Endodermal cell (in vitro differentiated cells): ENCODE measurements around the gene SVIL. TPM values are rescaled to one million over a fixed set of nuclear protein-coding genes. Genes with fewer than 3 reads are reported as not detected.

Experiments
- DNase-seq: peaks from one replicate; pipeline ENCODE4 v3.0.0-alpha.2; 2017
- H3K27ac ChIP-seq: 2 replicates; pipeline ENCODE4 v1.5.1; 2013; ENCODE audit warnings: mild to moderate bottlenecking, low read depth, low read length, moderate library complexity
- H3K27me3 ChIP-seq: 2 replicates; pipeline ENCODE4 v1.6.1; 2013; ENCODE audit warnings: mild to moderate bottlenecking, low read length, moderate library complexity; ENCODE audit not compliant: insufficient read depth, control insufficient read depth, poor library complexity, severe bottlenecking
- H3K36me3 ChIP-seq: 2 replicates; pipeline ENCODE4 v1.7.0; 2013; ENCODE audit warnings: mild to moderate bottlenecking, low read length, moderate library complexity; ENCODE audit not compliant: control insufficient read depth, insufficient read depth
- H3K4me1 ChIP-seq: one replicate; pipeline ENCODE4 v1.7.0; 2013; ENCODE audit warnings: low read length; ENCODE audit not compliant: control insufficient read depth, insufficient read depth
- H3K4me3 ChIP-seq: 2 replicates; pipeline ENCODE4 v1.5.1; 2013; ENCODE audit warnings: mild to moderate bottlenecking, low read length, moderate library complexity
- H3K9ac ChIP-seq: 2 replicates; pipeline ENCODE4 v1.6.1; 2013; ENCODE audit warnings: mild to moderate bottlenecking, low read length, moderate library complexity; ENCODE audit not compliant: poor library complexity, severe bottlenecking; ENCODE audit errors: extremely low read depth
- H3K9me3 ChIP-seq: 2 replicates; pipeline ENCODE4 v1.6.1; 2013; ENCODE audit warnings: mild to moderate bottlenecking, low read length, moderate library complexity; ENCODE audit not compliant: control insufficient read depth
- H3K27ac Mint-ChIP-seq: 2 replicates; pipeline ENCODE4 v1.8.0; 2020; ENCODE audit warnings: mixed read lengths
- H3K27me3 Mint-ChIP-seq: 2 replicates; pipeline ENCODE4 v1.8.0; 2021; ENCODE audit warnings: mild to moderate bottlenecking, mixed read lengths; ENCODE audit not compliant: insufficient read depth
- H3K36me3 Mint-ChIP-seq: 2 replicates; pipeline ENCODE4 v1.8.0; 2020; ENCODE audit warnings: low read depth, mixed read lengths
- H3K4me1 Mint-ChIP-seq: 2 replicates; pipeline ENCODE4 v1.8.0; 2020; ENCODE audit warnings: mixed read lengths
- H3K4me3 Mint-ChIP-seq: 2 replicates; pipeline ENCODE4 v1.8.0; 2020; ENCODE audit warnings: mild to moderate bottlenecking, moderate library complexity, mixed read lengths
- H3K9me3 Mint-ChIP-seq: 2 replicates; pipeline ENCODE4 v1.8.0; 2020; ENCODE audit warnings: mild to moderate bottlenecking, mixed read lengths
- WGBS, 2 experiments: methylation state at CpG; one replicate each; pipeline versions ENCODE4 v1.1.5 to v1.1.7; 2013; ENCODE audit warnings: missing lambda C conversion rate in 2 of 2, mixed read lengths in 1 of 2; ENCODE audit not compliant: insufficient coverage in 1 of 2, insufficient read length in 1 of 2; 5-methylcytosine and 5-hydroxymethylcytosine counted together
- total RNA-seq, 2 donors: library from RNA; stranded (reverse); fragmentation: NEBNext Ultra II Directional in 1 of 2; extraction: Animal tissue kit (Norgen Biotek cat#: 25700) in 1 of 2; gene quantifications; 2 replicates in 1 of 2; 3 replicates in 1 of 2; pipeline ENCODE4 v1.2.1, GENCODE V29; 2021
- TF ChIP-seq, protein P1 (sequence below): fragments of 200-600 bp; sonication (generic); conservative IDR thresholded peaks from 2 replicates; pipeline ENCODE4 v1.5.0; 2021; ENCODE audit warnings: antibody characterized with exemption, mild to moderate bottlenecking

Gene SVIL
- total RNA-seq, 2 donors from 2014 or later: 25.2 to 32.9 TPM

DNA sequence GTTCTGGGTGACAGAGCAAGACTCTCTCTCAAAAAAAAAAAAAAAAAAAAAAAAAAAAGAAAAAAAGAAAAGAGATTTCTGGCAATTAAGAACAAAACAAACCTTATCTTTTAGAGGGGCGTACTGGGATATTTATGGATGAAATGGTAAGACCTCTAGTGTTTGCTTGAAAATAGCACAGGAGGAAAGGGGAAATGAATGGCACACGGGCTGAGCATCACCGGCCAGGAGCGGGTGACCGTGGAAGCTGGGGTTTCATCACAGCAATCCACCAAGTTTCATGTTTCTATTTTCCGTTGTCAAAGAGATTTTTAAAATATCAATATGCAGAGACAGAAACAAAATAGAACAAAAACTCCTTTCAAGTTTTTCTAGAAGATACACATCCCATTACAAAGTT, 105.6 kb downstream of the SVIL start:
- Mint-ChIP-seq H3K36me3 (peaks cover 29% of the 10 kb centered on the region), H3K9me3 (no peaks in the 10 kb centered on the region), H3K4me1 (peaks cover 9% of the 10 kb centered on the region), H3K4me3 (no peak overlapping the region), H3K27me3 (no peaks in the 10 kb centered on the region), H3K27ac (no peak overlapping the region)
- WGBS, 2 experiments: 85 to 90% methylated on average over 4 to 6 of the region's 6 CpGs
- TF ChIP-seq, protein P1, sequence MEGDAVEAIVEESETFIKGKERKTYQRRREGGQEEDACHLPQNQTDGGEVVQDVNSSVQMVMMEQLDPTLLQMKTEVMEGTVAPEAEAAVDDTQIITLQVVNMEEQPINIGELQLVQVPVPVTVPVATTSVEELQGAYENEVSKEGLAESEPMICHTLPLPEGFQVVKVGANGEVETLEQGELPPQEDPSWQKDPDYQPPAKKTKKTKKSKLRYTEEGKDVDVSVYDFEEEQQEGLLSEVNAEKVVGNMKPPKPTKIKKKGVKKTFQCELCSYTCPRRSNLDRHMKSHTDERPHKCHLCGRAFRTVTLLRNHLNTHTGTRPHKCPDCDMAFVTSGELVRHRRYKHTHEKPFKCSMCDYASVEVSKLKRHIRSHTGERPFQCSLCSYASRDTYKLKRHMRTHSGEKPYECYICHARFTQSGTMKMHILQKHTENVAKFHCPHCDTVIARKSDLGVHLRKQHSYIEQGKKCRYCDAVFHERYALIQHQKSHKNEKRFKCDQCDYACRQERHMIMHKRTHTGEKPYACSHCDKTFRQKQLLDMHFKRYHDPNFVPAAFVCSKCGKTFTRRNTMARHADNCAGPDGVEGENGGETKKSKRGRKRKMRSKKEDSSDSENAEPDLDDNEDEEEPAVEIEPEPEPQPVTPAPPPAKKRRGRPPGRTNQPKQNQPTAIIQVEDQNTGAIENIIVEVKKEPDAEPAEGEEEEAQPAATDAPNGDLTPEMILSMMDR: peak; percentile 35
- no peaks in the 10 kb centered on the region for H3K4me1 ChIP-seq
- H3K9ac ChIP-seq: no peak overlapping the region
- H3K4me3 ChIP-seq: no peak overlapping the region
- no peak overlapping the region for H3K27ac ChIP-seq
- DNase-seq: no peak
- no peaks in the 10 kb centered on the region for H3K27me3 ChIP-seq
- H3K9me3 ChIP-seq: no peaks in the 10 kb centered on the region
- peaks cover 37% of the 10 kb centered on the region for H3K36me3 ChIP-seq

DNA sequence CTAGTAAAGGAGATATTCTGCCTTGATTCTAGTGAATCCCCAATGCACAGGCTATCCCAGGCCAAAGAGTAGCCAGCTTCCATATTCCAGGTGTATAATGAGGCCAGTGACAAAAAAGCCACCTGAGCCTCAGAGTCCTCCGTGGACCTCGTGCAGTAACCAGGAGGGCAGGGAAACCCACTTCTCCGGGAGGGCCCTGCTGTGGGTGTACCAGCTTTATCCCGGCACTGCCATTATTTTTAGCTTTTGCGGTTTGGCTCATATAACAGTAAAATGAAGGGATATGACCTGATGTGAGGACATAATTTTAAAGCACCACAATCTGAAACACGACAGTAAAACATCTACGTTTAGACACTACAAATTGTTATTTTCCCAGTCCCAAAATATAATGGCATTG, 109.0 kb downstream of the SVIL start:
- Mint-ChIP-seq H3K36me3 (peaks cover 58% of the 10 kb centered on the region), H3K9me3 (no peaks in the 10 kb centered on the region), H3K4me3 (no peak overlapping the region), H3K27me3 (no peaks in the 10 kb centered on the region), H3K27ac (no peak overlapping the region), H3K4me1 (peaks cover 2% of the 10 kb centered on the region)
- no peaks in the 10 kb centered on the region for H3K4me1 ChIP-seq
- no peak overlapping the region for H3K4me3 ChIP-seq
- 90 to 97% methylated on average over 3 to 7 of the region's 7 CpGs for WGBS, 2 experiments
- peaks cover 67% of the 10 kb centered on the region for H3K36me3 ChIP-seq
- H3K27ac ChIP-seq: no peak overlapping the region
- H3K9ac ChIP-seq: no peak overlapping the region
- DNase-seq: no peak
- TF ChIP-seq, protein P1: no peak
- H3K9me3 ChIP-seq: no peaks in the 10 kb centered on the region
- H3K27me3 ChIP-seq: no peaks in the 10 kb centered on the region

DNA sequence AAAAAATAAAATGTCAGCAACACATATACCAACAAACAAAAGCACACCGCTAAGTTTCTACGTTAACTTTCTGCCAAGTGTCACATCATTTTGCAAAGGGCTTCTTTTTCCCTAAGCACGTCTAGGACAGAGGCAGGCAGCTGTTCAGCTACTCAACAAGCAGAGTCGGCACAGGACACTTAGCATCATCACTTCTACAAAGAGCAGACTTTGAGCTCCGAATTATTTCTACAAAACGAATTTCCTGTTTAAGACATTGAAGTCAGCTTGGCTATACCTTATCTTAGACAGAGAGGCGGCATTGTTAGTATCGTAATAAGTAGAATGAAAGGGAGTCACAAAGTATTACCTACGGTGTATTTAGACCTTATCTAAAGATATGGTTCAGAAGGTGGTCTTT, 110.1 kb downstream of the SVIL start:
- Histone ChIP-seq H3K4me1 (no peaks in the 10 kb centered on the region), H3K27ac (no peak overlapping the region), H3K4me3 (no peak overlapping the region), H3K36me3 (peaks cover 66% of the 10 kb centered on the region), H3K27me3 (no peaks in the 10 kb centered on the region), H3K9ac (no peak overlapping the region), H3K9me3 (no peaks in the 10 kb centered on the region)
- 94 to 96% methylated on average over 9 of the region's 9 CpGs for WGBS, 2 experiments
- Mint-ChIP-seq H3K27ac (peak overlapping the region; percentile 15), H3K27me3 (no peaks in the 10 kb centered on the region), H3K4me1 (peaks cover 2% of the 10 kb centered on the region), H3K4me3 (no peak overlapping the region), H3K36me3 (peaks cover 59% of the 10 kb centered on the region), H3K9me3 (no peaks in the 10 kb centered on the region)
- DNase-seq: no peak
- TF ChIP-seq, protein P1: no peak
